ENCODE results near the gene CYFIP1. TPM values are rescaled to one million over a fixed set of nuclear protein-coding genes. Genes with fewer than 3 reads are reported as not detected.
"Not testable (repeated sequence)": the region's sequence is repeated elsewhere in the genome, so short reads cannot be mapped to it uniquely, and the experiment has no call there.

The CYFIP1 gene
- total RNA-seq = 7.6 TPM
- polyA plus RNA-seq = 1 to 10 TPM; 1.1 to 3.1 (median 1.9) TPM

GRCh38 chr15:22980189-22981050, at the start of gene CYFIP1:
CYFIP1 (minus strand) TSS chr15:22980368; CDS start chr15:22947285, 33,083 bp downstream.
- H3K4me3 Mint-ChIP-seq = peak within 1 kb of the TSS; percentile 91 to 98 (median 94)
- DNase-seq = peak in 1 of 3 donors; percentile 10
- H3K9me3 ChIP-seq (ENCODE audit: control insufficient read depth in 2 of 2, low read length in 2 of 2) = no peaks in the 10 kb centered on the region
- peaks cover 9 to 18% (median 14%) of the 10 kb centered on the region in 4 donors for H3K4me1 Mint-ChIP-seq
- H3K4me3 ChIP-seq (ENCODE audit: low read depth, low read length) = peak within 1 kb of the TSS; percentile 75
- peaks cover 18% of the 10 kb centered on the region for H3K4me1 ChIP-seq (ENCODE audit: control insufficient read depth, insufficient read depth, low read length, poor library complexity, severe bottlenecking)
- ATAC-seq (ENCODE audit: low read depth in 2 of 2) = peak in 1 of 2 donors; percentile 30
- H3K27ac ChIP-seq (ENCODE audit: insufficient read depth, low read length, poor library complexity, severe bottlenecking) = no peak within 1 kb of the TSS
- no peaks in the 10 kb centered on the region for H3K36me3 ChIP-seq (ENCODE audit: control insufficient read depth, insufficient read depth, low read length)
- H3K9me3 Mint-ChIP-seq = peaks cover 0 to 2% (median 0%) of the 10 kb centered on the region in 7 donors
- peaks cover 3% of the 10 kb centered on the region for H3K27me3 ChIP-seq (ENCODE audit: control insufficient read depth, insufficient read depth, low read length)
- H3K36me3 Mint-ChIP-seq = peaks cover 3% of the 10 kb centered on the region
- peaks cover 31% of the 10 kb centered on the region for H3K27me3 Mint-ChIP-seq
- H3K27ac Mint-ChIP-seq = peak within 1 kb of the TSS; percentile 34 to 72 (median 61)

DNA sequence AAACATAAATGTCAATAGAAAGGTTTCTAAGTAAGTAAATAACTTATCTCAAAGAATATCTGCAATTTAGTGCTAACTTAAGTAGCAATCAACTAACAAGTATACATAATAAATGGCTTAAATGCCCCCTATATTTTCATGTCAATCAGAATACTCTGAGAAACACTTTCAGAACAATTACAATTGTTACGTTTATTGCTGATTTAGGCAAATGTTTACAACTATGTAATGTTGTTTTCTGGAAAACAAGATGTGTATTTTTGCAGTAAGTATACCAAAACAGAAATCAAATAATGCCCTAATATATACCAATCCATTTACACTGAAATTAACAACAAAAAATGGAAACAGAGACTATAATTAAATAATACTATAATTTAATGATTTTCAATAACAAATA, 46.0 kb upstream of the CYFIP1 start:
- H3K27ac Mint-ChIP-seq = no peak overlapping the region
- peaks cover 78% of the 10 kb centered on the region for H3K36me3 ChIP-seq (ENCODE audit: control insufficient read depth, insufficient read depth, low read length)

DNA sequence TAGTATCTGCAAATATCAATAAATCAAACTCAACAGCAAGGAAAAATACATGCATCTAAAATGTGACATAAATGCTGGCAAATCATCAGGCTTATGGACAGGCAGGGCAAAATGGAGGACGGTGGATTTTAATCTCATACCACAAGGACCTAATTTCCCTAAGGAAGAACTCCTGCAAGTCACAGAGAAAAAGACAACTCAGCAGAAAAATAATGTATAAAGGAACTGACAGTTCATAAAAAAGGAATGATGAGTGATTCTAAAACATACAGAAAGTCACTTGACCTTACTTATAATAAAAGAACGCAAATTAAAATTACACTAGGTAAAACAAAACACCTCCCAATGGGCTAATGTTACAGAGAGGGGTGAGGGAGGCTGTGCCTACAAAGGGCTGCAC, 42.0 kb upstream of the CYFIP1 start:
- Histone ChIP-seq H3K27me3 (ENCODE audit: control insufficient read depth, insufficient read depth, low read length) (no peaks in the 10 kb centered on the region), H3K36me3 (ENCODE audit: control insufficient read depth, insufficient read depth, low read length) (peaks cover 71% of the 10 kb centered on the region), H3K4me1 (ENCODE audit: control insufficient read depth, insufficient read depth, low read length, poor library complexity, severe bottlenecking) (no peaks in the 10 kb centered on the region), H3K27ac (ENCODE audit: insufficient read depth, low read length, poor library complexity, severe bottlenecking) (no peak overlapping the region), H3K9me3 (ENCODE audit: control insufficient read depth in 2 of 2, low read length in 2 of 2) (no peaks in the 10 kb centered on the region), H3K4me3 (ENCODE audit: low read depth, low read length) (no peak overlapping the region)
- DNase-seq (no peak), ATAC-seq (ENCODE audit: low read depth in 2 of 2) (no peak)
- Mint-ChIP-seq H3K4me3 (no peak overlapping the region), H3K4me1 (peaks cover 0 to under 1% (median 0%) of the 10 kb centered on the region in 4 donors), H3K27me3 (no peaks in the 10 kb centered on the region), H3K9me3 (no peaks in the 10 kb centered on the region), H3K36me3 (peaks cover 38% of the 10 kb centered on the region), H3K27ac (peak overlapping the region in 1 of 3 donors; percentile 1)

More for the DNA sequence above, 46.0 kb upstream of the CYFIP1 start:
- Histone ChIP-seq H3K27ac (ENCODE audit: insufficient read depth, low read length, poor library complexity, severe bottlenecking) (no peak overlapping the region), H3K4me3 (ENCODE audit: low read depth, low read length) (no peak overlapping the region), H3K4me1 (ENCODE audit: control insufficient read depth, insufficient read depth, low read length, poor library complexity, severe bottlenecking) (no peaks in the 10 kb centered on the region), H3K9me3 (ENCODE audit: control insufficient read depth in 2 of 2, low read length in 2 of 2) (no peaks in the 10 kb centered on the region), H3K27me3 (ENCODE audit: control insufficient read depth, insufficient read depth, low read length) (no peaks in the 10 kb centered on the region)
- Mint-ChIP-seq H3K27me3 (no peaks in the 10 kb centered on the region), H3K36me3 (peaks cover 38% of the 10 kb centered on the region), H3K4me3 (no peak overlapping the region), H3K4me1 (no peaks in the 10 kb centered on the region), H3K9me3 (no peaks in the 10 kb centered on the region)
- no peak for ATAC-seq (ENCODE audit: low read depth in 2 of 2)
- DNase-seq = no peak

GRCh38 chr15:23014394-23015000, 34.3 kb upstream of the CYFIP1 start:
- Mint-ChIP-seq H3K4me1 (peaks cover 0 to 4% (median 2%) of the 10 kb centered on the region in 4 donors), H3K9me3 (no peaks in the 10 kb centered on the region), H3K36me3 (peaks cover 39% of the 10 kb centered on the region), H3K27ac (no peak overlapping the region), H3K4me3 (no peak overlapping the region), H3K27me3 (no peaks in the 10 kb centered on the region)
- Histone ChIP-seq H3K27me3 (ENCODE audit: control insufficient read depth, insufficient read depth, low read length) (no peaks in the 10 kb centered on the region), H3K4me1 (ENCODE audit: control insufficient read depth, insufficient read depth, low read length, poor library complexity, severe bottlenecking) (no peaks in the 10 kb centered on the region), H3K4me3 (ENCODE audit: low read depth, low read length) (no peak overlapping the region), H3K36me3 (ENCODE audit: control insufficient read depth, insufficient read depth, low read length) (peaks cover 66% of the 10 kb centered on the region), H3K27ac (ENCODE audit: insufficient read depth, low read length, poor library complexity, severe bottlenecking) (no peak overlapping the region), H3K9me3 (ENCODE audit: control insufficient read depth in 2 of 2, low read length in 2 of 2) (no peaks in the 10 kb centered on the region)
- no peak for ATAC-seq (ENCODE audit: low read depth in 2 of 2)
- DNase-seq = no peak

GRCh38 chr15:23013681-23014080, 33.5 kb upstream of the CYFIP1 start:
- peaks cover 0 to 4% (median 2%) of the 10 kb centered on the region in 4 donors for H3K4me1 Mint-ChIP-seq
- H3K4me3 ChIP-seq (ENCODE audit: low read depth, low read length) = no peak overlapping the region
- no peaks in the 10 kb centered on the region for H3K9me3 ChIP-seq (ENCODE audit: control insufficient read depth in 2 of 2, low read length in 2 of 2)
- H3K27ac ChIP-seq (ENCODE audit: insufficient read depth, low read length, poor library complexity, severe bottlenecking) = no peak overlapping the region
- H3K27me3 Mint-ChIP-seq = no peaks in the 10 kb centered on the region
- no peak overlapping the region for H3K4me3 Mint-ChIP-seq
- ATAC-seq (ENCODE audit: low read depth in 2 of 2) = no peak
- no peaks in the 10 kb centered on the region for H3K27me3 ChIP-seq (ENCODE audit: control insufficient read depth, insufficient read depth, low read length)
- H3K36me3 Mint-ChIP-seq = peaks cover 41% of the 10 kb centered on the region
- no peak overlapping the region for H3K27ac Mint-ChIP-seq
- no peak for DNase-seq
- H3K36me3 ChIP-seq (ENCODE audit: control insufficient read depth, insufficient read depth, low read length) = peaks cover 64% of the 10 kb centered on the region
- H3K4me1 ChIP-seq (ENCODE audit: control insufficient read depth, insufficient read depth, low read length, poor library complexity, severe bottlenecking) = no peaks in the 10 kb centered on the region
- no peaks in the 10 kb centered on the region for H3K9me3 Mint-ChIP-seq

- not testable (repeated sequence) for H3K4me1 Mint-ChIP-seq; DNase-seq; H3K4me3 ChIP-seq (ENCODE audit: low read depth, low read length); H3K4me1 ChIP-seq (ENCODE audit: control insufficient read depth, insufficient read depth, low read length, poor library complexity, severe bottlenecking); H3K9me3 ChIP-seq (ENCODE audit: control insufficient read depth in 2 of 2, low read length in 2 of 2); H3K27ac ChIP-seq (ENCODE audit: insufficient read depth, low read length, poor library complexity, severe bottlenecking); H3K9me3 Mint-ChIP-seq; H3K27me3 ChIP-seq (ENCODE audit: control insufficient read depth, insufficient read depth, low read length); ATAC-seq (ENCODE audit: low read depth in 2 of 2); H3K27me3 Mint-ChIP-seq; H3K4me3 Mint-ChIP-seq; H3K27ac Mint-ChIP-seq
- peaks cover 66% of the 10 kb centered on the region for H3K36me3 ChIP-seq (ENCODE audit: control insufficient read depth, insufficient read depth, low read length)
- H3K36me3 Mint-ChIP-seq = peaks cover 40% of the 10 kb centered on the region
These were observed 32.4 kb upstream of the CYFIP1 start for GRCh38 chr15:23012616-23013015.

- Mint-ChIP-seq H3K27me3 (no peaks in the 10 kb centered on the region), H3K27ac (no peak overlapping the region), H3K4me1 (no peaks in the 10 kb centered on the region), H3K4me3 (no peak overlapping the region), H3K9me3 (peaks cover 0 to 2% (median 0%) of the 10 kb centered on the region in 7 donors), H3K36me3 (peaks cover 53% of the 10 kb centered on the region)
- DNase-seq (no peak), ATAC-seq (ENCODE audit: low read depth in 2 of 2) (no peak)
- H3K27ac ChIP-seq (ENCODE audit: insufficient read depth, low read length, poor library complexity, severe bottlenecking) = no peak overlapping the region
- no peaks in the 10 kb centered on the region for H3K4me1 ChIP-seq (ENCODE audit: control insufficient read depth, insufficient read depth, low read length, poor library complexity, severe bottlenecking)
- H3K9me3 ChIP-seq (ENCODE audit: control insufficient read depth in 2 of 2, low read length in 2 of 2) = no peaks in the 10 kb centered on the region
- H3K4me3 ChIP-seq (ENCODE audit: low read depth, low read length) = no peak overlapping the region
- H3K36me3 ChIP-seq (ENCODE audit: control insufficient read depth, insufficient read depth, low read length) = peaks cover 82% of the 10 kb centered on the region
- H3K27me3 ChIP-seq (ENCODE audit: control insufficient read depth, insufficient read depth, low read length) = no peaks in the 10 kb centered on the region
These were observed 23.6 kb upstream of the CYFIP1 start for GRCh38 chr15:23003736-23004135.
